Measurements from ENCODE around the gene PTPN11. TPM values are rescaled to one million over a fixed set of nuclear protein-coding genes. Genes with fewer than 3 reads are reported as not detected.

PTPN11 gene
- total RNA-seq, 2 donors from 2014 or later: 31.6 to 47.1 TPM

- Histone ChIP-seq H3K9me3 (no peaks in the 10 kb centered on the region), H3K4me1 (no peaks in the 10 kb centered on the region), H3K27me3 (no peaks in the 10 kb centered on the region), H3K27ac (no peak overlapping the region), H3K4me3 (no peak overlapping the region), H3K36me3 (replicated peaks in 1 of 2; ENCODE audit: insufficient read depth in 1 of 2, low read depth in 2 of 2) (no peaks in the 10 kb centered on the region)
- ATAC-seq (no peak), DNase-seq (no peak)
- 60 to 75% methylated on average over 2 of the region's 2 CpGs for WGBS, 2 donors
- no peak for TF ChIP-seq POLR2A (IDR thresholded peaks at IDR 0.05)
- TF ChIP-seq, protein P1, sequence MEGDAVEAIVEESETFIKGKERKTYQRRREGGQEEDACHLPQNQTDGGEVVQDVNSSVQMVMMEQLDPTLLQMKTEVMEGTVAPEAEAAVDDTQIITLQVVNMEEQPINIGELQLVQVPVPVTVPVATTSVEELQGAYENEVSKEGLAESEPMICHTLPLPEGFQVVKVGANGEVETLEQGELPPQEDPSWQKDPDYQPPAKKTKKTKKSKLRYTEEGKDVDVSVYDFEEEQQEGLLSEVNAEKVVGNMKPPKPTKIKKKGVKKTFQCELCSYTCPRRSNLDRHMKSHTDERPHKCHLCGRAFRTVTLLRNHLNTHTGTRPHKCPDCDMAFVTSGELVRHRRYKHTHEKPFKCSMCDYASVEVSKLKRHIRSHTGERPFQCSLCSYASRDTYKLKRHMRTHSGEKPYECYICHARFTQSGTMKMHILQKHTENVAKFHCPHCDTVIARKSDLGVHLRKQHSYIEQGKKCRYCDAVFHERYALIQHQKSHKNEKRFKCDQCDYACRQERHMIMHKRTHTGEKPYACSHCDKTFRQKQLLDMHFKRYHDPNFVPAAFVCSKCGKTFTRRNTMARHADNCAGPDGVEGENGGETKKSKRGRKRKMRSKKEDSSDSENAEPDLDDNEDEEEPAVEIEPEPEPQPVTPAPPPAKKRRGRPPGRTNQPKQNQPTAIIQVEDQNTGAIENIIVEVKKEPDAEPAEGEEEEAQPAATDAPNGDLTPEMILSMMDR (IDR thresholded peaks at IDR 0.05): no peak
- intact Hi-C loops (cut with DNase I): no loop called here
Observed at GRCh38 chr12:112530941-112531340, 112.2 kb downstream of the PTPN11 start.

DNA sequence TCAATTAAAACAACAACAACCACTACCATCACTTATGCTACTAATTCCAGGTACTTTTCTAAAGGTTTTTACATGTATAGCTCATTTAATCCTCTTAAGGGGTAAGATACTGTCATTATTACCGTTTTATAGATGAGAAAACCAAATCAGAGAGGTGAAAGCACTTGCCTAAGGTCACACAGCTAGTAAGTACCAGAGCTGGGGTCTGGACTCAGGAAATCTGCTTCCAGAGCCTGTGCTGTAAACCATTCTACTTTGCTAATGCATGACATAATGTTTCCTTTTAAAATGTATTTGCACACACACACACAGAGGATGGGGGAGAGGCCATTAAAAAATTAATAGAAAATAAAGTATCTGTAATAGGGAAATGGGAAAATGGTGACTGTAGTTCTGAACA is 113.4 kb downstream of the PTPN11 start:
- intact Hi-C loops (cut with DNase I): no loop called here
- ATAC-seq: no peak
- DNase-seq: no peak
- Histone ChIP-seq H3K27ac (no peak overlapping the region), H3K4me3 (no peak overlapping the region), H3K27me3 (no peaks in the 10 kb centered on the region), H3K9me3 (no peaks in the 10 kb centered on the region), H3K4me1 (no peaks in the 10 kb centered on the region), H3K36me3 (replicated peaks in 1 of 2; ENCODE audit: insufficient read depth in 1 of 2, low read depth in 2 of 2) (no peaks in the 10 kb centered on the region)
- no peak for TF ChIP-seq POLR2A (IDR thresholded peaks at IDR 0.05)
- TF ChIP-seq, protein P1 (IDR thresholded peaks at IDR 0.05): no peak
- 50 to 57% methylated on average over 1 of the region's 1 CpG for WGBS, 2 donors

DNA sequence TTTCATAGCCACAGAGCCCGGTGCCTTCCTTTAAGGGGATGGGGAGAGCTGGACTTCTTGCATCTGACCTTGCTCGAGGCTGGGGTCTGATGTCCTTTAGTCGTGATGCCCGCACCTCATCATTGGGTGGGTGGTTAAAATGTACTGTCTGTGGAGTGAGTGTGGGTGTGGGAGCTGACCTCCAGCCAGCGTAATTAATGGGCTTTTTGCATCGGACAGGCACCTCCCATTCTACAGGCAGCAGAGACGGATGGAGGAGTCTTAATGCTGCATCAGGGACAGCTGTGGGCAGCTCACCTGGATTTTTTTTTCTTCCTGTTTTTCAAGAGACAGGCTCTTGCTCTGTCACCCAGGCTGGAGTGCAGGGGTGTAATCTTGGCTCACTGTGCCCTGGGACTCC is 114.8 kb downstream of the PTPN11 start:
- ATAC-seq: no peak
- H3K4me1 ChIP-seq: no peaks in the 10 kb centered on the region
- no peak overlapping the region for H3K4me3 ChIP-seq
- no peaks in the 10 kb centered on the region for H3K36me3 ChIP-seq (replicated peaks in 1 of 2; ENCODE audit: insufficient read depth in 1 of 2, low read depth in 2 of 2)
- 56 to 68% methylated on average over 7 of the region's 7 CpGs for WGBS, 2 donors
- no peaks in the 10 kb centered on the region for H3K27me3 ChIP-seq
- no peak overlapping the region for H3K27ac ChIP-seq
- no peak for TF ChIP-seq POLR2A (IDR thresholded peaks at IDR 0.05)
- TF ChIP-seq, protein P1 (IDR thresholded peaks at IDR 0.05): no peak
- H3K9me3 ChIP-seq: no peaks in the 10 kb centered on the region
- intact Hi-C loops (cut with DNase I): no loop called here
- no peak for DNase-seq

- TF ChIP-seq, protein P1 (IDR thresholded peaks at IDR 0.05): no peak
- TF ChIP-seq POLR2A (IDR thresholded peaks at IDR 0.05): no peak
- ATAC-seq (no peak), DNase-seq (no peak)
- Histone ChIP-seq H3K4me3 (no peak overlapping the region), H3K4me1 (no peaks in the 10 kb centered on the region), H3K36me3 (replicated peaks in 1 of 2; ENCODE audit: insufficient read depth in 1 of 2, low read depth in 2 of 2) (no peaks in the 10 kb centered on the region), H3K27me3 (no peaks in the 10 kb centered on the region), H3K27ac (no peak overlapping the region), H3K9me3 (no peaks in the 10 kb centered on the region)
- WGBS, 2 donors: 78 to 85% methylated on average over 6 of the region's 6 CpGs
- intact Hi-C loops (cut with DNase I): no loop called here
Observed at GRCh38 chr12:112535017-112535416, 116.3 kb downstream of the PTPN11 start.

- Histone ChIP-seq H3K4me3 (no peak overlapping the region), H3K36me3 (replicated peaks in 1 of 2; ENCODE audit: insufficient read depth in 1 of 2, low read depth in 2 of 2) (no peaks in the 10 kb centered on the region), H3K4me1 (no peaks in the 10 kb centered on the region), H3K9me3 (no peaks in the 10 kb centered on the region), H3K27ac (no peak overlapping the region), H3K27me3 (no peaks in the 10 kb centered on the region)
- no peak for DNase-seq
- intact Hi-C loops (cut with DNase I): no loop called here
- WGBS, 2 donors: 75 to 76% methylated on average over 6 of the region's 6 CpGs
- no peak for ATAC-seq
- no peak for TF ChIP-seq POLR2A (IDR thresholded peaks at IDR 0.05)
- TF ChIP-seq, protein P1 (IDR thresholded peaks at IDR 0.05): no peak
Observed at GRCh38 chr12:112535637-112536366, 117.1 kb downstream of the PTPN11 start.
